Kidney (tissue), 14 donors: ENCODE measurements around the gene GATB. TPM values are rescaled to one million over a fixed set of nuclear protein-coding genes. Genes with fewer than 3 reads are reported as not detected.

ENCODE experiments used
- DNase-seq, 5 donors: peaks; one replicate each; pipeline ENCODE4 v3.0.0-alpha.2; 2013 to 2020
- FAIRE-seq: peaks from 2 replicates; lab custom pipeline; 2012; peaks lifted over from hg19 to GRCh38; lab: Jason Lieb, UNC
- H3K27ac ChIP-seq, 2 donors: one replicate each; pipeline ENCODE4 v1.7.0; 2013; ENCODE audit warnings: low read depth in 2 of 2, low read length in 2 of 2, inconsistent platforms in 1 of 2
- H3K27me3 ChIP-seq: one replicate; pipeline ENCODE4 v1.7.1; 2013; ENCODE audit warnings: low read length, inconsistent platforms; ENCODE audit not compliant: control insufficient read depth, insufficient read depth
- H3K36me3 ChIP-seq, 3 donors: one replicate each; pipeline versions ENCODE4 v1.7.0 to v1.7.1; 2013; ENCODE audit warnings: low read length in 3 of 3, control low read depth in 1 of 3, inconsistent platforms in 1 of 3; ENCODE audit not compliant: insufficient read depth in 3 of 3, control insufficient read depth in 2 of 3
- H3K4me1 ChIP-seq, 3 donors: one replicate each; pipeline versions ENCODE4 v1.7.0 to v1.7.1; 2013; ENCODE audit warnings: low read length in 3 of 3, inconsistent platforms in 1 of 3, low read depth in 1 of 3; ENCODE audit not compliant: control insufficient read depth in 2 of 3, insufficient read depth in 2 of 3
- H3K4me3 ChIP-seq, 3 donors: one replicate each; pipeline versions ENCODE4 v1.7.0 to v1.8.1; 2013; ENCODE audit warnings: low read length in 3 of 3, control low read depth in 1 of 3, inconsistent platforms in 1 of 3
- H3K9ac ChIP-seq, 3 donors: one replicate each; pipeline versions ENCODE4 v1.7.0 to v1.7.1; 2013; ENCODE audit warnings: low read length in 3 of 3, control low read depth in 1 of 3, inconsistent platforms in 1 of 3
- H3K9me3 ChIP-seq, 3 donors: one replicate each; pipeline versions ENCODE4 v1.7.0 to v1.7.1; 2013; ENCODE audit warnings: low read length in 3 of 3, control low read depth in 1 of 3, inconsistent platforms in 1 of 3; ENCODE audit not compliant: control insufficient read depth in 2 of 3, insufficient read depth in 1 of 3
- intact Hi-C: fragments of 100-400 bp; cut with DNase I; formaldehyde crosslinking; loops from one replicate; pipeline ENCODE4 v1.11.1; 2022
- polyA plus RNA-seq: library from polyadenylated mRNA; stranded (reverse); fragments of 350-450 nt; fragmentation: Illumina TruSeq; extraction: RNeasy Lipid Tissue Mini Kit (QIAGEN cat#74804); gene quantifications from one replicate; pipeline ENCODE4 v1.2.3, GENCODE V29; 2014; ENCODE audit warnings: low read depth, low replicate concordance; ENCODE audit not compliant: insufficient read depth
- total RNA-seq: library from RNA; stranded (reverse); fragmentation: NEBNext Ultra II Directional; extraction: Animal tissue kit (Norgen Biotek cat#: 25700); gene quantifications from one replicate; pipeline ENCODE4 v1.2.1, GENCODE V29; 2021
- TF ChIP-seq, protein P1 (sequence below): IDR thresholded peaks from 3 replicates; pipeline ENCODE4 v1.5.1; 2012; ENCODE audit warnings: mild to moderate bottlenecking, moderate library complexity, borderline replicate concordance; ENCODE audit not compliant: insufficient read depth; ENCODE audit errors: extremely low read depth
- donor health status: control.
- donor health status: control.
- donor health status: control.
- donor health status: control.
- donor health status: control.
- donor health status: DM: yes; HTN: yes; CAD: no.
- donor health status: Normal renal cell carcinoma (clear cell type).

The GATB gene
- total and polyA plus RNA-seq, 2 donors from 2014 or later: 17.0 to 50.9 TPM

DNA sequence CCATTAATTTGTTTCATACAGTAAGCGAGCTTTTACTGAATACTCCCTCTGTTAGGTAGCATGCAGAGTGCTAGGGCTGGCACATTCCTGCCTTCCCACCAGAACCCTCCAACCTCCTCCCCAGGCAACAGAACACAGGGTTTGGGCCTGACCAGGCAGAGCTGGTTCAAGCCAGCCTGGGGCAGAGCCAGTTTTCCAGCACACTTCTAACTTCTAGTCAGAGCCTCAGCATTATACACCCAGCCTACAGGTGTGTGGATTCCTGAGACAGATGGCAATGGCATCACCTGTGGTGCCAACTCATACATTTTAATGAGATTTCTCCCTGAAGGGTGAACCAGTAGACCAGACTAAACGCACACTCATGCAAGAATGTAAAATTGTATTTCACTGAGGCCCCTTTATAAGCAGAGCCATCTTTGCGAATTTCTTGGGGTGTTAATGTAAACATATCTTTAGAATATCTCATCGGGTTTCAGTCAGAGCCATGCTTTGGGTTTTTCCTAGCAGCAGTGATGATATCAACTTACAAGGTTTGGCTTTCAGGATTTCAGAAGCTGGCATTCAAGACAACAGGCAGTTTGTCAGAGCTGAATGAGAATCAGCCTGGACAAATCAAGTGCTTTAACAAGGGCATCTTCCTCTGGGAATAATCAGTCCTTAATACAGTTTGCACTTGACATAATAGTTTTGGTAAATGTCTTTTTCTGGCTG is 92.0 kb downstream of the GATB start:
- Histone ChIP-seq H3K9me3 (no peaks in the 10 kb centered on the region), H3K4me1 (peaks cover 2 to 14% (median 7%) of the 10 kb centered on the region in 3 donors), H3K36me3 (peaks cover 0 to 3% (median 0%) of the 10 kb centered on the region in 3 donors), H3K4me3 (no peak overlapping the region), H3K27me3 (no peaks in the 10 kb centered on the region), H3K9ac (no peak overlapping the region), H3K27ac (peak overlapping the region; percentile 32 to 40)
- TF ChIP-seq, protein P1, sequence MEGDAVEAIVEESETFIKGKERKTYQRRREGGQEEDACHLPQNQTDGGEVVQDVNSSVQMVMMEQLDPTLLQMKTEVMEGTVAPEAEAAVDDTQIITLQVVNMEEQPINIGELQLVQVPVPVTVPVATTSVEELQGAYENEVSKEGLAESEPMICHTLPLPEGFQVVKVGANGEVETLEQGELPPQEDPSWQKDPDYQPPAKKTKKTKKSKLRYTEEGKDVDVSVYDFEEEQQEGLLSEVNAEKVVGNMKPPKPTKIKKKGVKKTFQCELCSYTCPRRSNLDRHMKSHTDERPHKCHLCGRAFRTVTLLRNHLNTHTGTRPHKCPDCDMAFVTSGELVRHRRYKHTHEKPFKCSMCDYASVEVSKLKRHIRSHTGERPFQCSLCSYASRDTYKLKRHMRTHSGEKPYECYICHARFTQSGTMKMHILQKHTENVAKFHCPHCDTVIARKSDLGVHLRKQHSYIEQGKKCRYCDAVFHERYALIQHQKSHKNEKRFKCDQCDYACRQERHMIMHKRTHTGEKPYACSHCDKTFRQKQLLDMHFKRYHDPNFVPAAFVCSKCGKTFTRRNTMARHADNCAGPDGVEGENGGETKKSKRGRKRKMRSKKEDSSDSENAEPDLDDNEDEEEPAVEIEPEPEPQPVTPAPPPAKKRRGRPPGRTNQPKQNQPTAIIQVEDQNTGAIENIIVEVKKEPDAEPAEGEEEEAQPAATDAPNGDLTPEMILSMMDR: no peak
- intact Hi-C loops: no loop called here
- FAIRE-seq (no peak), DNase-seq (peak in 4 of 5 donors; percentile 33 to 84 (median 50))

DNA sequence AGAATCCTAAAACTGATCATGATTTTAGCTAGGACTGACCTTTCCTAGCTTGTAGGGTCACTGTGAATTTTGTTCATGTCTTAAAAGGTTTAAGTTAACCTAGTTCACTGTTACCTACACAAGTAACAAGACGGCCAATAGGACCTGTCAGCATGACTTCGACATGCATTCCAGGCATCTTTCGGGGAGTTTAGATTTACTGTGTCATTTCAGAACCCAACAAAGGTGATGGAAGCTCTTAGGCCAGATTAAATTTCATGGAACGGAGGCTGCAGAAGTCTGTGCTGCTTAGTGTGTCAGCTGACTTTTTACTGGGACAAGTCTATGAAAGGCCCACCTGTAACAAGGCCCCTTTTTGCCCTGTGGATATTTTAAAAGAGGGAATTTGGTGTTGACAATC is 93.1 kb downstream of the GATB start:
- H3K9ac ChIP-seq: no peak overlapping the region
- no peak overlapping the region for H3K4me3 ChIP-seq
- DNase-seq (peak in 2 of 5 donors; percentile 62 to 76), FAIRE-seq (no peak)
- H3K36me3 ChIP-seq: peaks cover 2 to 3% (median 3%) of the 10 kb centered on the region in 3 donors
- TF ChIP-seq, protein P1: no peak
- no peak overlapping the region for H3K27ac ChIP-seq
- no peaks in the 10 kb centered on the region for H3K9me3 ChIP-seq
- no peaks in the 10 kb centered on the region for H3K27me3 ChIP-seq
- intact Hi-C loops: no loop called here
- peaks cover 2 to 14% (median 7%) of the 10 kb centered on the region in 3 donors for H3K4me1 ChIP-seq

DNA sequence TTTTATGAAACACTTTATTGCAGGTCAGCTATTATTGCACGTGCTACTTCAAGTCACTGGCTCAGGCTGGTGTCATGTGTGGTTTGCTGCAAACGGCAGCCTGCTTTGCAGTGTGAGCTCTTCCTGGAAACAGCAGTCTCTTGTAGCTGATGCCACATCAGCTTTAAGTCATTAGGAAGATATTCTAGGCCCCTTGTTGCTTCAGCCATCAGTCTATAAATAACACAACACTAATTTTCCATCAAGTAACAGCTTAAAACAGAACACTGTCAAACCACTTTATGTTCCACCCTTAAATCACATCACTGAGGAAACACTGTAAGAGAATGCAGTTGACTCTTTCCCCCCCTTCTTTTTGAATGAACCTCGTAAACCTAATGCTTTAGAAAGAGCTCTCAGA is 93.8 kb downstream of the GATB start:
- DNase-seq (peak in 2 of 5 donors; percentile 80 to 91), FAIRE-seq (no peak)
- Histone ChIP-seq H3K4me1 (peaks cover 2 to 14% (median 7%) of the 10 kb centered on the region in 3 donors), H3K4me3 (no peak overlapping the region), H3K9ac (no peak overlapping the region), H3K27me3 (no peaks in the 10 kb centered on the region), H3K27ac (no peak overlapping the region), H3K36me3 (peaks cover 2 to 3% (median 3%) of the 10 kb centered on the region in 3 donors), H3K9me3 (no peaks in the 10 kb centered on the region)
- intact Hi-C loops: no loop called here
- TF ChIP-seq, protein P1: no peak
